ENCODE results near the gene TMEM41B.

- TF ChIP-seq CTCF (conservative IDR thresholded peaks at IDR 0.05) = no peak
- TF ChIP-seq EZH2 (IDR thresholded peaks at IDR 0.05; ENCODE audit: low read depth) = no peak
Observed at GRCh38 chr11:9304178-9304577, 10.2 kb downstream of the TMEM41B start.
